H1 (cell line): Measurements from ENCODE around the gene TTC38. TPM values are rescaled to one million over a fixed set of nuclear protein-coding genes. Genes with fewer than 3 reads are reported as not detected.

Experiments used
- MAX ChIP-seq: IDR thresholded peaks from 2 replicates; pipeline ENCODE4 v1.6.1; 2012; ENCODE audit warnings: inconsistent platforms
- polyA plus RNA-seq, 7 experiments: library from polyadenylated mRNA; depleted of rRNA in 3 of 7; stranded (reverse) in 5 of 7; unstranded in 2 of 7; fragments of >200 nt in 5 of 7; fragments of 200-250 nt in 2 of 7; gene quantifications; 1 replicate in 5 of 7; 2 replicates in 1 of 7; 4 replicates in 1 of 7; pipeline versions ENCODE4 v1.2.1 to v1.2.3, GENCODE V29; 2011 to 2013; ENCODE audit warnings: missing spikeins in 2 of 7, mixed read lengths in 2 of 7
- total RNA-seq: library from RNA; stranded (reverse); fragmentation: NEBNext Ultra II Directional; extraction: Animal tissue kit (Norgen Biotek cat#: 25700); gene quantifications from 2 replicates; pipeline ENCODE4 v1.2.1, GENCODE V29; 2021

The TTC38 gene
- total and polyA plus RNA-seq, 2 of the 8 experiments (the other 6 are each of a cell fraction or from before 2014, with no cell fraction given) = 25.3 to 34.8 TPM

- no peak for TF ChIP-seq MAX
These were observed 23.0 kb upstream of the TTC38 start (continued) for GRCh38 chr22:46244771-46245170.
